PC-3 (cell line): ENCODE measurements around the gene ARHGAP15.

Source experiments
- EZH2 ChIP-seq: fragments of 300-600 bp; sonication (generic); IDR thresholded peaks from one replicate; pipeline ENCODE4 v1.6.1; 2017; ENCODE audit warnings: antibody characterized with exemption, mild to moderate bottlenecking, low read length; ENCODE audit not compliant: unreplicated experiment
- EZH2phosphoT487 ChIP-seq: fragments of 300-600 bp; sonication (generic); IDR thresholded peaks from 2 replicates; pipeline ENCODE4 v1.6.1; 2018; ENCODE audit warnings: mild to moderate bottlenecking, antibody characterized with exemption, low read length, borderline replicate concordance
- TF ChIP-seq, protein P1 (sequence below): fragments of 300-600 bp; sonication (generic); conservative IDR thresholded peaks from 2 replicates; pipeline ENCODE4 v1.5.1; 2017; ENCODE audit warnings: antibody characterized with exemption, low read depth, mild to moderate bottlenecking, low read length

DNA sequence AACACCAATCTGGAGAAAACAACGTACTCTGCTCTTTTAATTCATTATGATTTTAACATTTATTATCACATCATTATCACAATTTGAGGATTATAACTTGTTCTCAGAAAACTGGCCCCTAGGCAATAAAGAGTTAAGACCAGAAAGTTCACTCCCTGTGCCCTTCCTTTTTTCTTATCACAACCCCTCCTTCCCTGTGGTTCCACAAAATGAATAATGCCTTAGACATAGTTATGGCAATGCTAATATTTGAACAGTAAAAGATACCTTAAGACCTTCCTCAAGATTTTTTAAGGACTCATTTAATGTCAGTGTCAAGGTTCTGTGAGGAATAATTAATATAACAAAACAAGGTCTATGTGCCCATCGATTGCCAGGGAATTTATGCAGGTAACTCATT, 596.2 kb downstream of the ARHGAP15 start:
- TF ChIP-seq, protein P1, sequence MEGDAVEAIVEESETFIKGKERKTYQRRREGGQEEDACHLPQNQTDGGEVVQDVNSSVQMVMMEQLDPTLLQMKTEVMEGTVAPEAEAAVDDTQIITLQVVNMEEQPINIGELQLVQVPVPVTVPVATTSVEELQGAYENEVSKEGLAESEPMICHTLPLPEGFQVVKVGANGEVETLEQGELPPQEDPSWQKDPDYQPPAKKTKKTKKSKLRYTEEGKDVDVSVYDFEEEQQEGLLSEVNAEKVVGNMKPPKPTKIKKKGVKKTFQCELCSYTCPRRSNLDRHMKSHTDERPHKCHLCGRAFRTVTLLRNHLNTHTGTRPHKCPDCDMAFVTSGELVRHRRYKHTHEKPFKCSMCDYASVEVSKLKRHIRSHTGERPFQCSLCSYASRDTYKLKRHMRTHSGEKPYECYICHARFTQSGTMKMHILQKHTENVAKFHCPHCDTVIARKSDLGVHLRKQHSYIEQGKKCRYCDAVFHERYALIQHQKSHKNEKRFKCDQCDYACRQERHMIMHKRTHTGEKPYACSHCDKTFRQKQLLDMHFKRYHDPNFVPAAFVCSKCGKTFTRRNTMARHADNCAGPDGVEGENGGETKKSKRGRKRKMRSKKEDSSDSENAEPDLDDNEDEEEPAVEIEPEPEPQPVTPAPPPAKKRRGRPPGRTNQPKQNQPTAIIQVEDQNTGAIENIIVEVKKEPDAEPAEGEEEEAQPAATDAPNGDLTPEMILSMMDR: no peak
- no peak for TF ChIP-seq EZH2
- no peak for TF ChIP-seq EZH2phosphoT487
